A549 treated with AZD9567 at 1 μM for 4 hours (cell line): ENCODE data around the gene OR5P2. TPM values are rescaled to one million over a fixed set of nuclear protein-coding genes. Genes with fewer than 3 reads are reported as not detected.

Experiments
- total RNA-seq: library from RNA; stranded (reverse); fragments of 200-300 nt; extraction: Qiagen RNA extraction; gene quantifications from 5 replicates; pipeline ENCODE4 v1.2.3, GENCODE V29; 2022; ENCODE audit not compliant: insufficient read depth

The OR5P2 gene
- total RNA-seq = not detected in 5 replicates

GRCh38 chr11:7796842-7797241 is at the start of gene OR5P2:
Gene OR5P2 (minus strand): TSS chr11:7796942. CDS start chr11:7796942, 0 bp downstream.

GRCh38 chr11:7830740-7831139 is 34.0 kb upstream of the OR5P2 start, which contains the start of gene OR5P3:
Gene OR5P3 (minus strand): TSS chr11:7830840.

Other genes starting within 250 kb of the OR5P2 start
- gene CYB5R2, start 123.4 kb downstream of the OR5P2 start, total RNA-seq = 3.7 to 5.7 TPM (median 5.1 TPM) in 5 replicates
- not detected in 5 replicates for gene OVCH2, start 90.5 kb downstream of the OR5P2 start, total RNA-seq
- not detected in 5 replicates for gene OR5P3, start 33.9 kb upstream of the OR5P2 start, total RNA-seq
- not detected in 5 replicates for gene OR10A6, start 134.3 kb upstream of the OR5P2 start, total RNA-seq
- gene OR10A3, start 144.8 kb upstream of the OR5P2 start, total RNA-seq = not detected in 5 replicates
- gene NLRP10, start 168.5 kb upstream of the OR5P2 start, total RNA-seq = not detected in 5 replicates
- gene EIF3F, start 190.4 kb upstream of the OR5P2 start, total RNA-seq = 313 to 586 TPM (median 325 TPM) in 5 replicates